Thyroid gland (tissue), 4 donors: ENCODE measurements around the gene HS6ST3.

Source experiments
- POLR2A ChIP-seq, 2 donors: fragments of 450-650 bp; IDR thresholded peaks; one replicate each; pipeline ENCODE4 v1.6.1; 2017; ENCODE audit warnings: antibody characterized with exemption in 2 of 2, mild to moderate bottlenecking in 2 of 2, moderate library complexity in 1 of 2
- TF ChIP-seq, protein P1 (sequence below), 6 experiments: fragments of 200-600 bp in 3 of 6; fragments of 450-650 bp in 3 of 6; sonication (generic) in 3 of 6; IDR thresholded peaks; one replicate each; pipeline ENCODE4 v1.5.1; 2016 to 2019; ENCODE audit warnings: antibody characterized with exemption in 6 of 6, mild to moderate bottlenecking in 2 of 6, inconsistent platforms in 1 of 6, moderate library complexity in 1 of 6

DNA sequence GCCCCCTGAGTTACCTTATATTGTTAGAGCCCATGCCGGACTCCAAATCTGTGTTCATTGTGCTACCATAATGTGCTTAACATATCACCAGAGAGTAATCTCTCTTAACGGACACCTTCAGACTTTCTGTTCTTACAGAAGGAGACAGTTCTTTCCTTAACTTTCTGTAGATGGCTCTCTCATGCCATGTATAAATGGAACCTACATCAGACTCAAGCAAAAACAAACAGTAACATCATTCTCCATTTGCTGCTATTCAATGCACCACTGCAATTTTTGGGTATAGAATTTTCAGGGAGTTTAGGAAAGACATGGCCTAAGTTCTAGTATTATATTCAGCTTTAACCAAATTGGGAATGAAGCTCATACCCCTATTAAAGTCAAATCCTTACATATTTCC, 24.1 kb upstream of the HS6ST3 start:
- TF ChIP-seq, protein P1, sequence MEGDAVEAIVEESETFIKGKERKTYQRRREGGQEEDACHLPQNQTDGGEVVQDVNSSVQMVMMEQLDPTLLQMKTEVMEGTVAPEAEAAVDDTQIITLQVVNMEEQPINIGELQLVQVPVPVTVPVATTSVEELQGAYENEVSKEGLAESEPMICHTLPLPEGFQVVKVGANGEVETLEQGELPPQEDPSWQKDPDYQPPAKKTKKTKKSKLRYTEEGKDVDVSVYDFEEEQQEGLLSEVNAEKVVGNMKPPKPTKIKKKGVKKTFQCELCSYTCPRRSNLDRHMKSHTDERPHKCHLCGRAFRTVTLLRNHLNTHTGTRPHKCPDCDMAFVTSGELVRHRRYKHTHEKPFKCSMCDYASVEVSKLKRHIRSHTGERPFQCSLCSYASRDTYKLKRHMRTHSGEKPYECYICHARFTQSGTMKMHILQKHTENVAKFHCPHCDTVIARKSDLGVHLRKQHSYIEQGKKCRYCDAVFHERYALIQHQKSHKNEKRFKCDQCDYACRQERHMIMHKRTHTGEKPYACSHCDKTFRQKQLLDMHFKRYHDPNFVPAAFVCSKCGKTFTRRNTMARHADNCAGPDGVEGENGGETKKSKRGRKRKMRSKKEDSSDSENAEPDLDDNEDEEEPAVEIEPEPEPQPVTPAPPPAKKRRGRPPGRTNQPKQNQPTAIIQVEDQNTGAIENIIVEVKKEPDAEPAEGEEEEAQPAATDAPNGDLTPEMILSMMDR (IDR thresholded peaks at IDR 0.05), result no peak
- TF ChIP-seq POLR2A (IDR thresholded peaks at IDR 0.05), result no peak
